Fibroblast of villous mesenchyme (primary cell): ENCODE measurements around the gene PCDHA11. TPM values are rescaled to one million over a fixed set of nuclear protein-coding genes. Genes with fewer than 3 reads are reported as not detected.
"Not testable (repeated sequence)": the region's sequence is repeated elsewhere in the genome, so short reads cannot be mapped to it uniquely, and the experiment has no call there.

Experiments used
- DNase-seq: peaks from one replicate; pipeline ENCODE4 v3.0.0-alpha.2; 2010; ENCODE audit warnings: low read depth
- H3K4me3 ChIP-seq: 2 replicates; pipeline ENCODE4 v1.5.1; 2011; ENCODE audit warnings: low read depth, mild to moderate bottlenecking, low read length
- CTCF ChIP-seq: IDR thresholded peaks from 2 replicates; pipeline ENCODE4 v1.5.1; 2012; ENCODE audit warnings: low read depth, mild to moderate bottlenecking, low read length; ENCODE audit not compliant: insufficient read depth
- total RNA-seq: library from RNA; depleted of rRNA; stranded (reverse); fragments of >200 nt; gene quantifications from 2 replicates; pipeline ENCODE4 v1.2.3, GENCODE V29; 2012

The PCDHA11 gene
- total RNA-seq, 1 donor = under 0.01 TPM

GRCh38 chr5:140842798-140843733, 25.7 kb upstream of the PCDHA11 start:
- TF ChIP-seq CTCF = no peak
- H3K4me3 ChIP-seq = no peak overlapping the region
- no peak for DNase-seq

- not testable (repeated sequence) for DNase-seq
Measured at GRCh38 chr5:140848139-140849102, 20.3 kb upstream of the PCDHA11 start, which contains the start of gene PCDHA9. TSS of gene PCDHA9 (plus strand) at chr5:140848382. CDS start at chr5:140848496, 114 bp downstream.

GRCh38 chr5:140849831-140850634, 18.7 kb upstream of the PCDHA11 start:
- H3K4me3 ChIP-seq, DNase-seq: not testable (repeated sequence)

More at GRCh38 chr5:140848139-140849102, 20.3 kb upstream of the PCDHA11 start, which contains the start of gene PCDHA9:
- H3K4me3 ChIP-seq = not testable (repeated sequence)

GRCh38 chr5:140855772-140856674, 12.7 kb upstream of the PCDHA11 start, which contains the start of gene PCDHA10:
TSS of gene PCDHA10 (plus strand) at chr5:140855897. CDS start at chr5:140856049, 152 bp downstream.
- peak; percentile 8 for TF ChIP-seq CTCF
- peak; percentile 5 for DNase-seq
- H3K4me3 ChIP-seq = no peak within 1 kb of the TSS

GRCh38 chr5:140857177-140857986, 11.4 kb upstream of the PCDHA11 start:
- H3K4me3 ChIP-seq = no peak overlapping the region
- no peak for DNase-seq
- no peak for TF ChIP-seq CTCF

- DNase-seq = no peak
- H3K4me3 ChIP-seq = no peak overlapping the region
- no peak for TF ChIP-seq CTCF
Measured at GRCh38 chr5:140857987-140858240, 10.8 kb upstream of the PCDHA11 start.
